NCI-H1417 (cell line): Measurements from ENCODE around the gene CFAP61.
A peak's percentile ranks its signal among the peaks of the same experiment; 100 is the strongest.

Experiments
- DNase-seq, 3 experiments: peaks; one replicate each; lab custom pipeline; 2025; lab: John Stamatoyannopoulos, UW

CFAP61 gene

GRCh38 chr20:20031790-20032189 lies 20.5 kb upstream of the CFAP61 start:
- no peak for DNase-seq

- no peak for DNase-seq
Observed at GRCh38 chr20:20034486-20034885, 17.8 kb upstream of the CFAP61 start.

GRCh38 chr20:20036756-20037155 lies 15.6 kb upstream of the CFAP61 start:
- DNase-seq: no peak

GRCh38 chr20:20037960-20038359 lies 14.4 kb upstream of the CFAP61 start:
- DNase-seq: no peak

GRCh38 chr20:20038586-20038985 lies 13.7 kb upstream of the CFAP61 start:
- DNase-seq: no peak

GRCh38 chr20:20039752-20040387 lies 12.5 kb upstream of the CFAP61 start:
- no peak for DNase-seq

- peak in 1 of 3 experiments; percentile 48 for DNase-seq
Observed at GRCh38 chr20:20051767-20052073, 612 bp upstream of the CFAP61 start.

GRCh38 chr20:20060234-20060998 lies 8.1 kb downstream of the CFAP61 start:
- peak in 1 of 3 experiments; percentile 12 for DNase-seq

GRCh38 chr20:20063941-20064702 lies 11.8 kb downstream of the CFAP61 start:
- DNase-seq: no peak

- DNase-seq: no peak
Observed at GRCh38 chr20:20065361-20065760, 13.0 kb downstream of the CFAP61 start.

GRCh38 chr20:20070871-20071726 lies 18.8 kb downstream of the CFAP61 start:
- DNase-seq: peak in 1 of 3 experiments; percentile 20

GRCh38 chr20:20073801-20074371 lies 21.6 kb downstream of the CFAP61 start:
- DNase-seq: peak; percentile 56 to 91 (median 74)

GRCh38 chr20:20075032-20075431 lies 22.7 kb downstream of the CFAP61 start:
- DNase-seq: no peak

GRCh38 chr20:20076297-20077065 lies 24.1 kb downstream of the CFAP61 start:
- no peak for DNase-seq

GRCh38 chr20:20078041-20078440 lies 25.7 kb downstream of the CFAP61 start:
- no peak for DNase-seq

- peak; percentile 37 to 74 (median 44) for DNase-seq
Observed at GRCh38 chr20:20079102-20079784, 26.9 kb downstream of the CFAP61 start.

- DNase-seq: peak; percentile 38 to 87 (median 57)
Observed at GRCh38 chr20:20083807-20084206, 31.5 kb downstream of the CFAP61 start.

- DNase-seq: peak in 1 of 3 experiments; percentile 63
Observed at GRCh38 chr20:20084296-20084752, 32.0 kb downstream of the CFAP61 start.

- DNase-seq: peak in 2 of 3 experiments; percentile 23 to 47
Observed at GRCh38 chr20:20085071-20085470, 32.7 kb downstream of the CFAP61 start.

GRCh38 chr20:20085812-20086211 lies 33.5 kb downstream of the CFAP61 start:
- no peak for DNase-seq
